ENCODE data around the gene PARM1. TPM values are rescaled to one million over a fixed set of nuclear protein-coding genes. Genes with fewer than 3 reads are reported as not detected.

PARM1 gene
- total and polyA plus RNA-seq, 2 experiments from 2014 or later, result 4.9 to 10.4 TPM

- TF ChIP-seq ZNF462 (CRISPR knock-in tag; IDR thresholded peaks at IDR 0.05) (no peak), JUNB (IDR thresholded peaks at IDR 0.05; ENCODE audit: unreplicated experiment) (no peak), CREB1 (CRISPR knock-in tag; IDR thresholded peaks at IDR 0.05; ENCODE audit: low read depth) (no peak), ZNF331 (CRISPR knock-in tag; IDR thresholded peaks at IDR 0.05; ENCODE audit: low read depth) (no peak)
Measured at GRCh38 chr4:75099321-75099720, 166.4 kb downstream of the PARM1 start (continued).

Other genes starting within 250 kb of the PARM1 start
- 0.23 and 0.59 TPM in 2 replicates for gene BTC, start 138.6 kb upstream of the PARM1 start, total RNA-seq (2014; rRNA removed; shearing (Covaris generic))
- gene BTC, start 138.6 kb upstream of the PARM1 start, polyA plus RNA-seq (2016; fragmentation: Nextera tagmentation; extraction: Ambion mirVana), result 0.18 TPM in 1 of 2 replicates, not detected in the other